GM12892 (cell line): ENCODE results near the gene PLPP6.

Experiments used
- POLR2A ChIP-seq: IDR thresholded peaks from 2 replicates; pipeline ENCODE4 v1.6.1; 2011; ENCODE audit warnings: low read depth, low read length, control low read depth
- POLR2AphosphoS5 ChIP-seq: IDR thresholded peaks from 2 replicates; pipeline ENCODE4 v1.6.1; 2011; ENCODE audit warnings: low read depth, low read length, control low read depth
- TAF1 ChIP-seq: IDR thresholded peaks from 2 replicates; pipeline ENCODE4 v1.6.1; 2011; ENCODE audit warnings: low read depth, mild to moderate bottlenecking, control low read depth, low read length, borderline replicate concordance

DNA sequence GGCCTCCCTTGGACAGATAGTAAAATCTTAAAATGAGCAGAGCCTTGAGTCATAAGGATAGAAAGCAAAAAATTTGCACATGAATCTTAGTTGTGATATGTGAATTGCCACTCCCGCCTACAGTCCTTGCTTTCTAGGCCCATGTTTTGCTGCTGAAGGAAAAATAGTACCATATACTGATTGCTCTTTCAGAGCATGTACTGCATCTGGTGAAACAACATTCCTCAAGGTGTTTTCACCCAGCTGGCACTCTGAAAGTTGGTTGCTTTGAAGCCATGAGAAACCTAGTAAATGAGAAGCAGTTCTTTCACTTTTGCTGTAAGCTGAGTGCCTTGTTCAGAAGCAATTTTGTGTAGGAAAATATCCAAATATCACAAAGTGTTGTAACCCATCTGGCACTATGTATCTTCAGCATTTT, 27.6 kb downstream of the PLPP6 start:
- no peak for TF ChIP-seq POLR2A
- TF ChIP-seq TAF1, result no peak
- no peak for TF ChIP-seq POLR2AphosphoS5
